Tibial artery (tissue), 4 donors: ENCODE measurements around the gene CYTIP.

ENCODE experiments used
- DNase-seq, 2 donors: peaks; one replicate each; pipeline ENCODE4 v3.0.0-alpha.2; 2019
- H3K27ac ChIP-seq, 2 donors: fragments of 200-600 bp; sonication (generic) in 1 of 2; 1 replicate in 1 of 2; 2 replicates in 1 of 2; pipeline ENCODE4 v1.5.1; 2018 to 2019; ENCODE audit warnings: mild to moderate bottlenecking in 1 of 2
- H3K27me3 ChIP-seq, 2 donors: fragments of 200-600 bp; sonication (generic) in 1 of 2; one replicate each; pipeline versions ENCODE4 v1.5.1 to v1.6.0; 2016 to 2019
- H3K36me3 ChIP-seq, 3 donors: fragments of 200-600 bp; sonication (generic) in 2 of 3; one replicate each; pipeline ENCODE4 v1.5.1; 2016 to 2019; ENCODE audit warnings: mild to moderate bottlenecking in 2 of 3
- H3K4me1 ChIP-seq, 4 donors: fragments of 200-600 bp; sonication (generic) in 2 of 4; 1 replicate in 3 of 4; 2 replicates in 1 of 4; pipeline ENCODE4 v1.5.1; 2016 to 2019
- H3K4me3 ChIP-seq, 2 donors: fragments of 200-600 bp; sonication (generic) in 1 of 2; 1 replicate in 1 of 2; 2 replicates in 1 of 2; pipeline ENCODE4 v1.5.1; 2018 to 2019; ENCODE audit warnings: mild to moderate bottlenecking in 2 of 2
- H3K9me3 ChIP-seq, 3 donors: fragments of 200-600 bp; sonication (generic) in 1 of 3; one replicate each; pipeline ENCODE4 v1.5.1; 2016 to 2019
- CTCF ChIP-seq, 2 experiments: fragments of 200-600 bp in 1 of 2; fragments of 450-650 bp in 1 of 2; IDR thresholded peaks; one replicate each; pipeline ENCODE4 v1.5.1; 2017 to 2019; ENCODE audit warnings: antibody characterized with exemption in 2 of 2, mild to moderate bottlenecking in 1 of 2, moderate library complexity in 1 of 2
- intact Hi-C: fragments of 100-400 bp; cut with DNase I; formaldehyde crosslinking; loops from one replicate; pipeline ENCODE4 v1.15.0; 2023; ENCODE audit warnings: low total_unique reads

Gene CYTIP

GRCh38 chr2:157395811-157396210 lies 48.1 kb downstream of the CYTIP start:
- H3K4me1 ChIP-seq = peaks cover 0 to 11% (median 0%) of the 10 kb centered on the region in 4 donors
- DNase-seq = no peak

GRCh38 chr2:157394928-157395327 lies 49.0 kb downstream of the CYTIP start:
- Histone ChIP-seq H3K36me3 (no peaks in the 10 kb centered on the region), H3K9me3 (no peaks in the 10 kb centered on the region), H3K27me3 (no peaks in the 10 kb centered on the region), H3K27ac (no peak overlapping the region), H3K4me3 (no peak overlapping the region), H3K4me1 (peaks cover 0 to 11% (median 0%) of the 10 kb centered on the region in 4 donors)
- intact Hi-C loops = no loop called here
- TF ChIP-seq CTCF (IDR thresholded peaks at IDR 0.05) = no peak
- DNase-seq = no peak

More at GRCh38 chr2:157395811-157396210, 48.1 kb downstream of the CYTIP start:
- Histone ChIP-seq H3K36me3 (no peaks in the 10 kb centered on the region), H3K27me3 (no peaks in the 10 kb centered on the region), H3K27ac (no peak overlapping the region), H3K9me3 (no peaks in the 10 kb centered on the region), H3K4me3 (no peak overlapping the region)
- intact Hi-C loops = no loop called here
- TF ChIP-seq CTCF (IDR thresholded peaks at IDR 0.05) = no peak

- H3K4me1 ChIP-seq = peaks cover 0 to 11% (median 0%) of the 10 kb centered on the region in 4 donors
- H3K36me3 ChIP-seq = no peaks in the 10 kb centered on the region
- H3K9me3 ChIP-seq = no peaks in the 10 kb centered on the region
- intact Hi-C loops = no loop called here
- TF ChIP-seq CTCF (IDR thresholded peaks at IDR 0.05) = no peak
- H3K4me3 ChIP-seq = no peak overlapping the region
- no peaks in the 10 kb centered on the region for H3K27me3 ChIP-seq
- no peak for DNase-seq
- peak overlapping the region in 1 of 2 donors; percentile 15 for H3K27ac ChIP-seq
Observed at GRCh38 chr2:157393348-157393747, 50.5 kb downstream of the CYTIP start.

GRCh38 chr2:157388827-157389226 lies 55.1 kb downstream of the CYTIP start:
- no peaks in the 10 kb centered on the region for H3K27me3 ChIP-seq
- no peak for TF ChIP-seq CTCF (IDR thresholded peaks at IDR 0.05)
- H3K27ac ChIP-seq = no peak overlapping the region
- H3K9me3 ChIP-seq = no peaks in the 10 kb centered on the region
- peaks cover 0 to 11% (median 0%) of the 10 kb centered on the region in 4 donors for H3K4me1 ChIP-seq
- DNase-seq = no peak
- no peaks in the 10 kb centered on the region for H3K36me3 ChIP-seq
- intact Hi-C loops = no loop called here
- H3K4me3 ChIP-seq = no peak overlapping the region

GRCh38 chr2:157386747-157387146 lies 57.1 kb downstream of the CYTIP start:
- Histone ChIP-seq H3K27me3 (no peaks in the 10 kb centered on the region), H3K4me3 (no peak overlapping the region), H3K9me3 (no peaks in the 10 kb centered on the region), H3K27ac (no peak overlapping the region), H3K36me3 (no peaks in the 10 kb centered on the region), H3K4me1 (no peaks in the 10 kb centered on the region)
- intact Hi-C loops = no loop called here
- DNase-seq = no peak
- TF ChIP-seq CTCF (IDR thresholded peaks at IDR 0.05) = no peak

GRCh38 chr2:157386247-157386646 lies 57.6 kb downstream of the CYTIP start:
- H3K27ac ChIP-seq = no peak overlapping the region
- H3K9me3 ChIP-seq = no peaks in the 10 kb centered on the region
- no peaks in the 10 kb centered on the region for H3K36me3 ChIP-seq
- H3K27me3 ChIP-seq = no peaks in the 10 kb centered on the region
- intact Hi-C loops = no loop called here
- no peaks in the 10 kb centered on the region for H3K4me1 ChIP-seq
- H3K4me3 ChIP-seq = no peak overlapping the region
- DNase-seq = no peak
- no peak for TF ChIP-seq CTCF (IDR thresholded peaks at IDR 0.05)
